ENCODE results near the gene AANAT.
"Not testable (repeated sequence)": the region's sequence is repeated elsewhere in the genome, so short reads cannot be mapped to it uniquely, and the experiment has no call there.

The AANAT gene

DNA sequence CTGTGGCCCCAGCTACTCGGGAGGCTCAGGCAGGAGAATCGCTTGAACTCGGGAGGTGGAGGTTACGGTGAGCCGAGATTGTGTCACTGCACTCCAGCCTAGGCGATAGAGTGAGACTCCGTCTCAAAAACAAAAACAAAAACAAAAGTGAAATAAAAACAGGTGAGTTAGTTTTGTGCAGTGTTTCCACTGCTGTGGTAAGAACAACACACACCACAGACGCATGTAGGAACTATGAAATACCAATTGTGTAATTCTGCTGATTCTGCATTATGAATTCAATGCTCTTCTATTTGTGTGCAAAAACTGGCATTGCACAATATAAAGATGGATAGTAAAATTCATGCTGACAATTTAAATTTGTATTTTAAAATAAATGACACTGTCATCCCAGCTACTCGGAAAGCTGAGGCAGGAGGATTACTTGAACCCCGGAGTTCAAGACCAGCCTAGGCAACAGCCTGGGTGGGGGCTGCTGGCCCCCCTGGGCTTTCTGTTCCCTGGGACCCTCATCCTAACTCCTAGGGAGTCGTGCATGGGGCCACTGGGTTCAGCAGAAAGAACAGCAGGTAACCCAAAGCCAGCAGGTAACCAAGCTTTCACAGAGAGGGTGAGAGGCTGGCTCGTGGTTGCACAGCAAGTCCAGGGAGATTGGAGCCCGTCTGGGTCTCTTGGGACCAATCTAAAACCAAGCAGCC is 44.4 kb downstream of the AANAT start:
- Histone ChIP-seq H3K27me3 (ENCODE audit: insufficient read depth, low read length, poor library complexity, severe bottlenecking) (no peaks in the 10 kb centered on the region), H3K9me2 (replicated peaks; ENCODE audit: low read depth, low read length) (no peaks in the 10 kb centered on the region), H4K20me1 (ENCODE audit: insufficient read depth, low read length, poor library complexity, severe bottlenecking) (no peaks in the 10 kb centered on the region), H2AFZ (ENCODE audit: low read length) (no peak overlapping the region), H3K4me2 (ENCODE audit: low read depth, low read length, poor library complexity, severe bottlenecking) (no peak overlapping the region), H3K9ac (ENCODE audit: low read depth, low read length, poor library complexity, severe bottlenecking) (no peak overlapping the region), H3K4me1 (ENCODE audit: insufficient read depth, low read length, poor library complexity, severe bottlenecking) (peaks cover 19% of the 10 kb centered on the region), H3K36me3 (ENCODE audit: insufficient read depth, low read length) (no peaks in the 10 kb centered on the region), H3K9me3 (ENCODE audit: insufficient read depth, low read depth, low read length) (no peaks in the 10 kb centered on the region), H3K79me2 (ENCODE audit: insufficient read depth, low read length) (no peaks in the 10 kb centered on the region), H3K4me3 (ENCODE audit: low read length, poor library complexity, severe bottlenecking) (no peak overlapping the region), H3F3A (ENCODE audit: low read depth) (peaks cover 6% of the 10 kb centered on the region; the same call in 1 of the 2 replicates)
- TF ChIP-seq, protein P1, sequence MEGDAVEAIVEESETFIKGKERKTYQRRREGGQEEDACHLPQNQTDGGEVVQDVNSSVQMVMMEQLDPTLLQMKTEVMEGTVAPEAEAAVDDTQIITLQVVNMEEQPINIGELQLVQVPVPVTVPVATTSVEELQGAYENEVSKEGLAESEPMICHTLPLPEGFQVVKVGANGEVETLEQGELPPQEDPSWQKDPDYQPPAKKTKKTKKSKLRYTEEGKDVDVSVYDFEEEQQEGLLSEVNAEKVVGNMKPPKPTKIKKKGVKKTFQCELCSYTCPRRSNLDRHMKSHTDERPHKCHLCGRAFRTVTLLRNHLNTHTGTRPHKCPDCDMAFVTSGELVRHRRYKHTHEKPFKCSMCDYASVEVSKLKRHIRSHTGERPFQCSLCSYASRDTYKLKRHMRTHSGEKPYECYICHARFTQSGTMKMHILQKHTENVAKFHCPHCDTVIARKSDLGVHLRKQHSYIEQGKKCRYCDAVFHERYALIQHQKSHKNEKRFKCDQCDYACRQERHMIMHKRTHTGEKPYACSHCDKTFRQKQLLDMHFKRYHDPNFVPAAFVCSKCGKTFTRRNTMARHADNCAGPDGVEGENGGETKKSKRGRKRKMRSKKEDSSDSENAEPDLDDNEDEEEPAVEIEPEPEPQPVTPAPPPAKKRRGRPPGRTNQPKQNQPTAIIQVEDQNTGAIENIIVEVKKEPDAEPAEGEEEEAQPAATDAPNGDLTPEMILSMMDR (conservative IDR thresholded peaks at IDR 0.05; ENCODE audit: low read length): no peak
- TF ChIP-seq EZH2phosphoT487 (IDR thresholded peaks at IDR 0.05; ENCODE audit: borderline replicate concordance): no peak

DNA sequence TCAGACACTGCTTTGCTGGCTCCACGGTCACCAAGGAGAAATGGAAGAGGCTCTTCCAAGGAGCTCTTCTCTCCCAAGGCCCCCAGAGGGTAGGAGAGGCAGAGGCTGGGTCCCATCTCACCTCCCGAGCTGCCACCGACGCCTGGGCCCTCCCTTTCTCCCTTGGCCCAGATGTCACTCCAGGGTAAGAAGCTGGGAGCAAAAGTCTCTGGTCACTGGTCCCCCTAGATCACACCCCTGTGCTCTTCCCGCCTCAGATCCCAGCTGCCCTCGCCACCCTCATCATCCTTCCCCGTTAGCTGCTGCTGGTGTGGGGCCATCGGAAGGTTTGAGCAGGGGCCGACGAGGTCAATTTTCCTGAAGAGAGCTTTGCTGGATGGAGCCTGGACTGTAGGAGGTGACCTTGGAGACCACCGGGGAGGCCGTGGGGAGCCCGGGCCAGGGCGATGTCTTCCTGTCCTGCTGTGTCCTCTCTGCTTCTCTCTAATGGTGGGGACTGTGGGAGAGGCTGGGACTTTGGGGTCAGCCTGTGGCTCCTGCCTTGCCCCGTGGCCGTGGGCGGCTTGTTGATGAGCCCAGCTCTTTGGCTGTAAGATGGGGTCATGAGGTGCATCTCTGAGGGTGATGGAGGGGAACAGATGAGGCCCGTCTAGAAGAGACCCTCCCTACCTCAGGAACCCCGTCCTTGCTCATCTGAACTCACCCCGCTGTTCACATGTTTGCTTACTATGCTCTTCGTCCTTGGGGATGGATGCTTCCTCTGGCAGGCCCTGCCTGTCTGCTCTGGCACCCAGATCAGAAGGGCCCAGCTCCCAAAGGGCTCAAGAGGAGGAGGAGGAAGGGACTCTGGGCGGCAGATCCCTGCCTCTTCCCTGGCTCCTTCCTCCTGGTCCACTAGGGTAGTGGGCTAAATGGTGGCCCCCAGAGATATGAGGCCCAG is 45.2 kb downstream of the AANAT start:
- TF ChIP-seq, protein P1 (conservative IDR thresholded peaks at IDR 0.05; ENCODE audit: low read length): no peak
- no peak for TF ChIP-seq EZH2phosphoT487 (IDR thresholded peaks at IDR 0.05; ENCODE audit: borderline replicate concordance)
- Histone ChIP-seq H3K4me3 (ENCODE audit: low read length, poor library complexity, severe bottlenecking) (no peak overlapping the region), H3K36me3 (ENCODE audit: insufficient read depth, low read length) (no peaks in the 10 kb centered on the region), H3K79me2 (ENCODE audit: insufficient read depth, low read length) (no peaks in the 10 kb centered on the region), H3F3A (ENCODE audit: low read depth) (peaks cover 6% of the 10 kb centered on the region; the same call in 1 of the 2 replicates), H2AFZ (ENCODE audit: low read length) (no peak overlapping the region), H3K9ac (ENCODE audit: low read depth, low read length, poor library complexity, severe bottlenecking) (no peak overlapping the region), H3K27me3 (ENCODE audit: insufficient read depth, low read length, poor library complexity, severe bottlenecking) (no peaks in the 10 kb centered on the region), H4K20me1 (ENCODE audit: insufficient read depth, low read length, poor library complexity, severe bottlenecking) (no peaks in the 10 kb centered on the region), H3K9me3 (ENCODE audit: insufficient read depth, low read depth, low read length) (no peaks in the 10 kb centered on the region), H3K4me1 (ENCODE audit: insufficient read depth, low read length, poor library complexity, severe bottlenecking) (peaks cover 17% of the 10 kb centered on the region), H3K4me2 (ENCODE audit: low read depth, low read length, poor library complexity, severe bottlenecking) (no peak overlapping the region), H3K9me2 (replicated peaks; ENCODE audit: low read depth, low read length) (no peaks in the 10 kb centered on the region)

DNA sequence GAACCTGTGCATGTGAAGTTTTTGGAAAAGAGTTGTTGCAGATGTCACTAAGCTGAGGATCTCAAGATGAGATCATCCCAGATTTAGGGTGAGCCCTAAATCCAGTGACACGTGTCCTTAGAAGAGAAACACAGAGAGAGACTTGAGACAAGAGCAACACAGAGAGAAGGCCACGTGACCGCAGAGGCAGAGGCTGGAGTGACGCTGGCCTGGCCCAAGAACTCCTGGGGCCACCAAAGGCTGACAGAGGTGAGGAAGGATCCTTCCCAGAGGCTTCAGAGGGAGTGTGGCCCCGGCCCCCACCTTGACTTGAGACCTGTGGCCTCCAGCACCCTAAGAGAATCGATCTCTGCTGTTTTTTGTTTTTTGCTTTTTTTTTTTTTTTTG is 45.9 kb downstream of the AANAT start:
- H4K20me1 ChIP-seq (ENCODE audit: insufficient read depth, low read length, poor library complexity, severe bottlenecking): no peaks in the 10 kb centered on the region
- H3K9me3 ChIP-seq (ENCODE audit: insufficient read depth, low read depth, low read length): no peaks in the 10 kb centered on the region
- no peak overlapping the region for H3K4me2 ChIP-seq (ENCODE audit: low read depth, low read length, poor library complexity, severe bottlenecking)
- no peaks in the 10 kb centered on the region for H3K36me3 ChIP-seq (ENCODE audit: insufficient read depth, low read length)
- TF ChIP-seq, protein P1 (conservative IDR thresholded peaks at IDR 0.05; ENCODE audit: low read length): no peak
- no peak for TF ChIP-seq EZH2phosphoT487 (IDR thresholded peaks at IDR 0.05; ENCODE audit: borderline replicate concordance)
- peaks cover 17% of the 10 kb centered on the region for H3K4me1 ChIP-seq (ENCODE audit: insufficient read depth, low read length, poor library complexity, severe bottlenecking)
- no peak overlapping the region for H3K4me3 ChIP-seq (ENCODE audit: low read length, poor library complexity, severe bottlenecking)
- H3K9ac ChIP-seq (ENCODE audit: low read depth, low read length, poor library complexity, severe bottlenecking): no peak overlapping the region
- no peaks in the 10 kb centered on the region for H3K9me2 ChIP-seq (replicated peaks; ENCODE audit: low read depth, low read length)
- no peaks in the 10 kb centered on the region for H3K79me2 ChIP-seq (ENCODE audit: insufficient read depth, low read length)
- H3K27me3 ChIP-seq (ENCODE audit: insufficient read depth, low read length, poor library complexity, severe bottlenecking): no peaks in the 10 kb centered on the region
- peaks cover 6% of the 10 kb centered on the region; the same call in 1 of the 2 replicates for H3F3A ChIP-seq (ENCODE audit: low read depth)
- no peak overlapping the region for H2AFZ ChIP-seq (ENCODE audit: low read length)

DNA sequence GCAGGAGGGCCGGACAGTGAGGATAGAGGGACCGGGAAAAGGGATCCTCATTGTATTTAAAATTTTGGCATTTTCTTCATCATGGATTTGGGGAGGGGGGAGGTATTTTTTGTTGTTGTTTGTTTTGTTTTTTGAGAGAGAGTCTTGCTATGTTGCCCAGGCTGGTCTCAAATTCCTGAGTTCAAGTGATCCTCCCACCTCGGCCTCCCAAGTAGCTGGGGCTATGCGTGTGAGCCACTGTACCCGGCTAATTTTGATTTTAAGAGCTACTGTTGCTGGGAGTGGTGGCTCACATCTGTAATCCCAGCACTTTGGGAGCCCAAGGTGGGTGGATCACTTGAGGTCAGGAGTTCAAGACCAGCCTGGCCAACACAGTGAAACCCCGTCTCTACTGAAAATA is 47.0 kb downstream of the AANAT start:
- peaks cover 17% of the 10 kb centered on the region for H3K4me1 ChIP-seq (ENCODE audit: insufficient read depth, low read length, poor library complexity, severe bottlenecking)
- not testable (repeated sequence) for H3K9ac ChIP-seq (ENCODE audit: low read depth, low read length, poor library complexity, severe bottlenecking); H2AFZ ChIP-seq (ENCODE audit: low read length)

More for the DNA sequence above, 47.0 kb downstream of the AANAT start:
- H3K79me2 ChIP-seq (ENCODE audit: insufficient read depth, low read length); H3K4me2 ChIP-seq (ENCODE audit: low read depth, low read length, poor library complexity, severe bottlenecking); H4K20me1 ChIP-seq (ENCODE audit: insufficient read depth, low read length, poor library complexity, severe bottlenecking); H3K36me3 ChIP-seq (ENCODE audit: insufficient read depth, low read length); H3K27me3 ChIP-seq (ENCODE audit: insufficient read depth, low read length, poor library complexity, severe bottlenecking); H3K9me2 ChIP-seq (replicated peaks; ENCODE audit: low read depth, low read length); H3K9me3 ChIP-seq (ENCODE audit: insufficient read depth, low read depth, low read length); H3K4me3 ChIP-seq (ENCODE audit: low read length, poor library complexity, severe bottlenecking); H3F3A ChIP-seq (ENCODE audit: low read depth): not testable (repeated sequence)
